Right lobe of liver (tissue), 6 donors: ENCODE measurements around the gene POLR3C. TPM values are rescaled to one million over a fixed set of nuclear protein-coding genes. Genes with fewer than 3 reads are reported as not detected.
A peak's percentile ranks its signal among the peaks of the same experiment; 100 is the strongest.

Source experiments
- ATAC-seq, 4 donors: fragments of 200-7000 bp; cut with Tn5 transposase; one replicate each; pipeline ENCODE4 v1.9.1; 2020; ENCODE audit warnings: mild to moderate bottlenecking in 4 of 4, moderate library complexity in 4 of 4
- DNase-seq, 3 donors: peaks; one replicate each; pipeline ENCODE4 v3.0.0-alpha.2; 2020
- H3K27ac ChIP-seq, 3 donors: fragments of 200-600 bp; one replicate each; pipeline ENCODE4 v1.8.0; 2022
- H3K27me3 ChIP-seq, 2 donors: fragments of 200-600 bp; one replicate each; pipeline ENCODE4 v1.8.0; 2022
- H3K36me3 ChIP-seq, 4 donors: fragments of 200-600 bp; sonication (generic) in 1 of 4; one replicate each; pipeline versions ENCODE4 v1.5.1 to v1.8.0; 2017 to 2022; ENCODE audit warnings: control low read depth in 1 of 4
- H3K4me1 ChIP-seq, 4 donors: fragments of 200-600 bp; sonication (generic) in 1 of 4; one replicate each; pipeline versions ENCODE4 v1.5.1 to v1.8.0; 2017 to 2022; ENCODE audit warnings: control low read depth in 1 of 4
- H3K4me3 ChIP-seq, 3 donors: fragments of 200-600 bp; one replicate each; pipeline ENCODE4 v1.8.0; 2022
- H3K9me3 ChIP-seq, 4 donors: fragments of 200-600 bp; sonication (generic) in 1 of 4; one replicate each; pipeline versions ENCODE4 v1.5.1 to v1.8.0; 2017 to 2022; ENCODE audit warnings: control low read depth in 1 of 4
- CTCF ChIP-seq, 4 donors: fragments of 200-600 bp in 3 of 4; fragments of 450-650 bp in 1 of 4; IDR thresholded peaks; one replicate each; pipeline versions ENCODE4 v1.5.1 to v1.8.0; 2016 to 2022; ENCODE audit warnings: antibody characterized with exemption in 4 of 4, mild to moderate bottlenecking in 2 of 4
- POLR2A ChIP-seq: fragments of 450-650 bp; IDR thresholded peaks from one replicate; pipeline ENCODE4 v1.6.1; 2017; ENCODE audit warnings: antibody characterized with exemption, mild to moderate bottlenecking
- WGBS: methylation state at CpG from one replicate; pipeline ENCODE4 v1.1.6; 2018; ENCODE audit warnings: low coverage, low lambda C conversion rate; ENCODE audit not compliant: insufficient coverage; ENCODE audit errors: missing lambda C conversion rate; 5-methylcytosine and 5-hydroxymethylcytosine counted together
- intact Hi-C, 2 donors: fragments of 100-400 bp; cut with DNase I; formaldehyde crosslinking; loops; one replicate each; pipeline versions ENCODE4 v1.11.2 to v1.14.1; 2022
- total RNA-seq, 6 experiments: library from RNA; depleted of rRNA in 2 of 6; stranded (reverse); fragments of >200 nt in 2 of 6; fragmentation: NEBNext Ultra II Directional in 3 of 6; extraction: Animal tissue kit (Norgen Biotek cat#: 25700) in 3 of 6; gene quantifications; one replicate each; pipeline versions ENCODE4 v1.1.0 to v1.2.4, GENCODE V29; 2016 to 2023
- donor health status: DM: no; HTN: yes; CAD: no.
- donor health status: DM: no; HTN: no; CAD: no.
- donor health status: DM: no; HTN: no; CAD: no.
- donor health status: DM: no; HTN: yes; CAD: no.
- donor health status: DM: no; HTN: yes; CAD: no.

POLR3C gene
- total RNA-seq, 6 experiments from 2014 or later = 7.7 to 17.0 (median 11.2) TPM

- no peak for ATAC-seq
- Histone ChIP-seq H3K27ac (no peak overlapping the region), H3K4me3 (no peak overlapping the region), H3K36me3 (no peaks in the 10 kb centered on the region), H3K4me1 (no peaks in the 10 kb centered on the region), H3K9me3 (no peaks in the 10 kb centered on the region), H3K27me3 (no peaks in the 10 kb centered on the region)
- intact Hi-C loops = no loop called here
- no peak for DNase-seq
- TF ChIP-seq CTCF (IDR thresholded peaks at IDR 0.05) (no peak), POLR2A (no peak)
- WGBS = 61% methylated on average over 5 of the region's 5 CpGs
These were observed 55.8 kb downstream of the POLR3C start for GRCh38 chr1:145879775-145880174.

GRCh38 chr1:145884675-145885074 is 60.7 kb downstream of the POLR3C start:
- H3K27ac ChIP-seq = no peak overlapping the region
- ATAC-seq (no peak), DNase-seq (no peak)
- no peaks in the 10 kb centered on the region for H3K9me3 ChIP-seq
- no peaks in the 10 kb centered on the region for H3K27me3 ChIP-seq
- H3K4me3 ChIP-seq = no peak overlapping the region
- TF ChIP-seq POLR2A = no peak
- H3K4me1 ChIP-seq = peaks cover 0 to 9% (median 0%) of the 10 kb centered on the region in 4 donors
- 83% methylated on average over 1 of the region's 1 CpG for WGBS
- H3K36me3 ChIP-seq = no peaks in the 10 kb centered on the region
- intact Hi-C loops = no loop called here

GRCh38 chr1:145885738-145886287 is 61.8 kb downstream of the POLR3C start, which contains the start of gene ANKRD35:
ANKRD35 (minus strand) TSS chr1:145885866; CDS start chr1:145885758, 108 bp downstream.
- H3K36me3 ChIP-seq = no peaks in the 10 kb centered on the region
- H3K4me3 ChIP-seq = peak within 1 kb of the TSS; percentile 63 to 66 (median 63)
- H3K4me1 ChIP-seq = peaks cover 0 to 9% (median 0%) of the 10 kb centered on the region in 4 donors
- H3K27ac ChIP-seq = no peak within 1 kb of the TSS
- peak; percentile 86 to 87 (median 87) for DNase-seq
- intact Hi-C loops = no loop called here
- H3K27me3 ChIP-seq = no peaks in the 10 kb centered on the region
- ATAC-seq = peak; percentile 94 to 97 (median 96)
- no peak for TF ChIP-seq POLR2A
- 1% methylated on average over 10 of the region's 36 CpGs for WGBS
- H3K9me3 ChIP-seq = no peaks in the 10 kb centered on the region

GRCh38 chr1:145886390-145886789 is 62.4 kb downstream of the POLR3C start:
- peak in 1 of 4 donors; percentile 4 for TF ChIP-seq CTCF (IDR thresholded peaks at IDR 0.05)
- no peak for TF ChIP-seq POLR2A
- Histone ChIP-seq H3K27ac (no peak overlapping the region), H3K9me3 (no peaks in the 10 kb centered on the region), H3K4me3 (peak overlapping the region; percentile 63 to 66 (median 63)), H3K27me3 (no peaks in the 10 kb centered on the region), H3K36me3 (no peaks in the 10 kb centered on the region), H3K4me1 (peaks cover 0 to 9% (median 0%) of the 10 kb centered on the region in 4 donors)
- DNase-seq (no peak), ATAC-seq (peak in 3 of 4 donors; percentile 2 to 4 (median 4))
- intact Hi-C loops = no loop called here
- 44% methylated on average over 9 of the region's 11 CpGs for WGBS

GRCh38 chr1:145886816-145887215 is 62.8 kb downstream of the POLR3C start:
- TF ChIP-seq CTCF (IDR thresholded peaks at IDR 0.05) = no peak
- no peak for TF ChIP-seq POLR2A
- ATAC-seq = no peak
- no peak overlapping the region for H3K27ac ChIP-seq

More at GRCh38 chr1:145886816-145887215, 62.8 kb downstream of the POLR3C start:
- Histone ChIP-seq H3K27me3 (no peaks in the 10 kb centered on the region), H3K4me3 (no peak overlapping the region), H3K36me3 (no peaks in the 10 kb centered on the region), H3K4me1 (peaks cover 0 to 9% (median 0%) of the 10 kb centered on the region in 4 donors), H3K9me3 (no peaks in the 10 kb centered on the region)
- intact Hi-C loops = no loop called here
- WGBS = 77% methylated on average over 8 of the region's 8 CpGs
- DNase-seq = no peak
